GM10847 (cell line): ENCODE data around the gene TBC1D5.

Source experiments
- POLR2A ChIP-seq: IDR thresholded peaks from 2 replicates; pipeline ENCODE4 v1.6.1; 2011; ENCODE audit not compliant: insufficient read length; ENCODE audit errors: extremely low read depth

TBC1D5 gene

DNA sequence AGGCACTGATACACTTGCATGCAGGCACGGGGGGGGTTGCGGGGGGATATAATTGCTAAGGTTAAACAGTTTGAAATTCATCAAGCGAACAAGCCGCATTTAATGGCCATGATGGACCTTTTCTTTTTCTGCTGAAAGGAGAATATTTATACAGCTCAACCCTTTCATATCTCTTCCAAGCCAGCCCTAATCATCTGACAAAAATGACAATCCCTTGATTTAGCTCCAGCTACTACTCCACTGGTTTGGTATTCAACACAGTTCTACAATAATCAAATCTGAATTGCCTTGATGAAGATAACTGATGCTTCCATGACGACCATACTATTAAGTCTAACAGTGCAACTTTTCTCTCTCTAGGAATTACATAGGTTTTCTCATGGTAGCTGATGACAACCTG, 482.7 kb downstream of the TBC1D5 start:
- TF ChIP-seq POLR2A: no peak

DNA sequence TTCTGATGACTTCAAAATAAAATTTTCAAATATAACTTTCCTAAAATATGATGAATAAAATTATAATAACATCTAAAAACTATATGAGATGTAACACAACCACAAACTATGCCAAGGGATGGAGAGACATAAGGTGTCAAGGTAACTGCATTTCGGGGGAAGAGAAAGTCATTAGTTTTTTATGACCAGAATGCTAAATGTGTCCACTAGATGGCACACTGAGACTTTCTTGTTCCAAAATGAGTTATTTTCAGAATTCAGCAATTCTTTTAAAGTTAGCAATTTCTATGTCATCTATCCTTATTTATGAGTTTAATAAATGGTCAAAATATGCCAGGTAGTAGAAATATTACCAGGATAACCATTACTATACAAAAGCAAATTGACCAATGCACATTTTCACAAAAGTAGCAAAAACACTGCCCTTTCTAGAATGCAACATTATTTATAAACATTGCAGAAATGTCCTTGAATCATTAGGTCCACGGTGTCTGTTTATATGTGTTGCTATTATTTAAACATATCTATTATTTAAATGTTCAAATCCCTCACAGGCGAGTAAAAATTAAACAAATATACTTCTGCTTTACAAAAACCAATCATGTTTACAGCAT, 483.5 kb downstream of the TBC1D5 start:
- no peak for TF ChIP-seq POLR2A

GRCh38 chr3:17257269-17257668, 485.2 kb downstream of the TBC1D5 start:
- TF ChIP-seq POLR2A: no peak

GRCh38 chr3:17243621-17244020, 498.8 kb downstream of the TBC1D5 start:
- TF ChIP-seq POLR2A: no peak

- TF ChIP-seq POLR2A: no peak
Measured at GRCh38 chr3:17239417-17239816, 503.0 kb downstream of the TBC1D5 start.

DNA sequence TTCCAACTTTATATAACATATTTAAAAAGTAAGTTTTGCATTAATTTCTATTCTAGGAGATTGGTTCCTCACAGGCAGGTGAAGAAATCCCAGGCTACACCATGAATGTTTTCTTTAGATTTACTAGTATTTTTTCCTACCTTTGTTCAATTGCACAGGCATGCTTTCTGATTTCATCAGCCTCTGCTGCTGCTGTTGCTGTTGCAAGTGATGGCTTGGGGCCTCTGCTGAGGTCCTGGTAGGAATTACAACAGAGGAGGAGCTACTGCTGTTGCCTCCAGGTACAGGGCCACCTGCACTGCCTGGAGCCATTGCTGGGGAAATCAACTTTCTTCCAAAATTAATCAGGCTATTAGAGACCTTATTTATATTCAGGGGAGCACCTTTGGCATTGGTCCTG, 504.4 kb downstream of the TBC1D5 start:
- no peak for TF ChIP-seq POLR2A

- no peak for TF ChIP-seq POLR2A
Measured at GRCh38 chr3:17235310-17235709, 507.1 kb downstream of the TBC1D5 start.

DNA sequence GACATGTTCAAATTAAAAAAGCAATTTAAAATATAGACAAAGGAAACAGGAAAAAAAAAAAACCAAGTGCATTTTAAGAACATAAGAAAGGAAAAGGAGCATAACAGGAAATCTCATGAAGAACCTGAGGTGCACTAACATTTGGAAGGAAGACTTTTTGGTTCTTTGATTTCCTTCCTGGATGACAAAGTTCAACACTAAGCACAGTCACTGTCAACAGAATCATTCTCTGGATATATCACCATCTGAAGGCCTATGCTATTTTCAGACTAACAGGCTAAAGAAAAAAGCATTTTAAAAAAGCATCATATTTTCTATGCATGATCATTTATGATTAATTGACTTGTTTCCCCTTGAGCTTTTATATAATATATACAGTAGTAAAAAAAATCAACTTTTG, 508.0 kb downstream of the TBC1D5 start:
- TF ChIP-seq POLR2A: no peak

- TF ChIP-seq POLR2A: no peak
Measured at GRCh38 chr3:17233398-17233800, 509.0 kb downstream of the TBC1D5 start.

- no peak for TF ChIP-seq POLR2A
Measured at GRCh38 chr3:17232442-17232841, 510.0 kb downstream of the TBC1D5 start.

GRCh38 chr3:17231537-17232261, 510.7 kb downstream of the TBC1D5 start:
- no peak for TF ChIP-seq POLR2A

- no peak for TF ChIP-seq POLR2A
Measured at GRCh38 chr3:17227472-17227871, 515.0 kb downstream of the TBC1D5 start.

DNA sequence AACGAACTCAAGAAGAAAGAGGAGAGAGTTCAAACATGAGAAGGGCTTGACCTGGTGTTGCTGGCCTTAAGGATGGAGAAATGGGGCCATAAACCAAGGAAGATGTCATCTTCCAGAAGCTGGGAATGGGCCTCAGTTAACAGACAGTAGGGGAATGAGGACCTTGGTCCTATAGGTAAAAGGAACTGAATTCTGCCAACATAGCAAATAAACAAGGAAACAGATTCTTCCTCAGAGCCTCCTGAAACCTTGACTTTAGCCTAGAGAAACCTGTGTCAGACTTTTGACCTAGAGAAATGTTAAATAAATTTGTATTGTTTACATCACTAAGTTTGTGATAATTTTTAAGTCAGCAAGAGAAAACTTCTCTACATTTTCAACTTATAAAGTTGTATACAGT, 520.9 kb downstream of the TBC1D5 start:
- TF ChIP-seq POLR2A: no peak

DNA sequence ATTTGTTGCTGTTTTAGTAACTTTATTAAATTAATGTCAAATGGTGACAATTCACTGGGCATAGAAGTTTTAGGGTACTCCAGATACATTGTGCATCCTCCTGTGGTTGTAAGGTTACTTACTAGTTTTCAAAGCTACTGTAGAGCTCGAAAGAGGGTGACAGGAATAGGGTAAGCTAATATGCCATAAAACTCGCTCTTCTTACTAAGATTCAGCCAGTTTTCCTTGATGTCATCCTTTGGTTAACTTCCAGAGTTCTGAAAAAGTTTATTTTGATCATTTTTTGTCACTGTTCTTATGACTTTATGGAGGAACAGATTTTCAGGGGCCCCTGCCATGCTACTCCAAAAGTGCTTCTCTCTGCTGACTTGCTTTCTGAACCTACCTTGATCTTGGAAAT, 522.8 kb downstream of the TBC1D5 start:
- no peak for TF ChIP-seq POLR2A

- no peak for TF ChIP-seq POLR2A
Measured at GRCh38 chr3:17218587-17218986, 523.8 kb downstream of the TBC1D5 start.

- TF ChIP-seq POLR2A: no peak
Measured at GRCh38 chr3:17217588-17217987, 524.8 kb downstream of the TBC1D5 start.

GRCh38 chr3:17213102-17213501, 529.3 kb downstream of the TBC1D5 start:
- TF ChIP-seq POLR2A: no peak

DNA sequence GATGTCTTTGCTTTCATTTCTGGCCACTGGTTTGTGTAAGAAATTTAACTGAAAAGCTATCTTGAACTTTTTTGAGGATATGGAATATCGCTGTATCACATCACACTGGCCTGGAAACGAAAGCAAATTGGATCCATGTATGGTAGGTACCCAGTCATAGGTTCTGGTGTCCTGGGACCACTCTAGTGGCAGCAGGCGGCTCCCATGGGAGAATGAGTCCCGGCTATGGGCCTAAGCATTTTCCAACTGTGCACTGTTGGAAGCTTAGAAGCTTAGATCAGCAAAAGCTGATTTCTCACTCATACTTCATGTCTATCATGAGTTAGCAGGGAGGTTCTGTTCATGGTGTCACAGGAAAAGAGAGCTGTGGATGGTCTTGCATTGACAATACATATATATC, 534.5 kb downstream of the TBC1D5 start:
- no peak for TF ChIP-seq POLR2A

DNA sequence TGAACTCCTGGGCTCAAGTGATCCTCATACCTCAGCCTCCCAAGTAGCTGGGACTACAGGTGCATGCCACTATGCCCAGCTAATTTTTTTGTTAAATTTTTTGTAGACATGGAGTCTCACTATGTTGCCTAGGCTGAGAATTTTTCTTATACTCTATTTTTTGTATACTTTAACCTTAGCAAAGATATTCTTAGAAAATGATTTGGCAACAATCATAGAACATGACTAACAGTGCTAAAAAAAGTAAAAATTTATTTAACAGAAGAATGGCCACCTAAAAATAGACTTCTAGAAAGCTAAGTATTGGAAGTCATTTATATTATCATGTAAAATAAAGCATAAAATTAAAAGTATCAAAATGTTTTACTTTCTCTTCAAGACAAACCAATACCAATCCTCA, 535.4 kb downstream of the TBC1D5 start:
- TF ChIP-seq POLR2A: no peak
